ENCODE results near the gene B3GNT3. TPM values are rescaled to one million over a fixed set of nuclear protein-coding genes. Genes with fewer than 3 reads are reported as not detected.

The B3GNT3 gene
- total and polyA plus RNA-seq, 9 donors: 0.25 to 0.79 (median 0.37) TPM; not detected in 2

GRCh38 chr19:17805427-17805826, 10.5 kb downstream of the B3GNT3 start:
- 88 to 95% (median 92%) methylated on average over 4 of the region's 4 CpGs for WGBS, 3 donors
- no peak for DNase-seq
- Histone ChIP-seq H3K27ac (no peak overlapping the region), H3K4me3 (no peak overlapping the region), H3K4me1 (ENCODE audit: insufficient read depth) (no peaks in the 10 kb centered on the region), H3K36me3 (no peaks in the 10 kb centered on the region), H3K27me3 (no peaks in the 10 kb centered on the region), H3K9me3 (no peaks in the 10 kb centered on the region)
- intact Hi-C loops (cut with DNase I): no loop called here
- TF ChIP-seq, protein P1, sequence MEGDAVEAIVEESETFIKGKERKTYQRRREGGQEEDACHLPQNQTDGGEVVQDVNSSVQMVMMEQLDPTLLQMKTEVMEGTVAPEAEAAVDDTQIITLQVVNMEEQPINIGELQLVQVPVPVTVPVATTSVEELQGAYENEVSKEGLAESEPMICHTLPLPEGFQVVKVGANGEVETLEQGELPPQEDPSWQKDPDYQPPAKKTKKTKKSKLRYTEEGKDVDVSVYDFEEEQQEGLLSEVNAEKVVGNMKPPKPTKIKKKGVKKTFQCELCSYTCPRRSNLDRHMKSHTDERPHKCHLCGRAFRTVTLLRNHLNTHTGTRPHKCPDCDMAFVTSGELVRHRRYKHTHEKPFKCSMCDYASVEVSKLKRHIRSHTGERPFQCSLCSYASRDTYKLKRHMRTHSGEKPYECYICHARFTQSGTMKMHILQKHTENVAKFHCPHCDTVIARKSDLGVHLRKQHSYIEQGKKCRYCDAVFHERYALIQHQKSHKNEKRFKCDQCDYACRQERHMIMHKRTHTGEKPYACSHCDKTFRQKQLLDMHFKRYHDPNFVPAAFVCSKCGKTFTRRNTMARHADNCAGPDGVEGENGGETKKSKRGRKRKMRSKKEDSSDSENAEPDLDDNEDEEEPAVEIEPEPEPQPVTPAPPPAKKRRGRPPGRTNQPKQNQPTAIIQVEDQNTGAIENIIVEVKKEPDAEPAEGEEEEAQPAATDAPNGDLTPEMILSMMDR (IDR thresholded peaks at IDR 0.05): no peak
- TF ChIP-seq EP300 (IDR thresholded peaks at IDR 0.05) (no peak), POLR2A (IDR thresholded peaks at IDR 0.05) (no peak)

DNA sequence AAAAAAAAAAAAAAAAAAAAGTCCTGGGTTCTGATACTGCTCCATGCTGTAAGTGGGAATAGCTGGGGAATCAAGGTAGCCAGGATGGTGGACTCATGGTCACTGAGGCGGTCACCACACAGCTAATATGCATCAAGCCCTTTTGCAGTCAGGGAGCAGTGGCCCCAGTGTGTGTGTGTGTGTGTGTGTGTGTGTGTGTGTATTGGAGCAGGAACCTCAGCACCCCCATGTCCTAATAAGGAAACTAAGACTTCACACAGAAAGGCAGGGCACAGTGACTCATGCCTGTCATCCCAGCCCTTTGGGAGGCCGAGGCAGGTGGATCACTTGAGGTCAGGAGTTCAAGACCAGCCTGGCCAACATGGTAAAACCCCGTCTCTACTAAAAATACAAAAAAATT, 12.0 kb downstream of the B3GNT3 start:
- Histone ChIP-seq H3K27me3 (no peaks in the 10 kb centered on the region), H3K27ac (no peak overlapping the region), H3K4me1 (ENCODE audit: insufficient read depth) (no peaks in the 10 kb centered on the region), H3K36me3 (no peaks in the 10 kb centered on the region), H3K9me3 (no peaks in the 10 kb centered on the region), H3K4me3 (no peak overlapping the region)
- intact Hi-C loops (cut with DNase I): no loop called here
- TF ChIP-seq, protein P1 (IDR thresholded peaks at IDR 0.05): no peak
- TF ChIP-seq EP300 (IDR thresholded peaks at IDR 0.05) (no peak), POLR2A (IDR thresholded peaks at IDR 0.05) (no peak)
- no peak for DNase-seq
- WGBS, 3 donors: 75 to 78% (median 76%) methylated on average over 3 of the region's 3 CpGs

DNA sequence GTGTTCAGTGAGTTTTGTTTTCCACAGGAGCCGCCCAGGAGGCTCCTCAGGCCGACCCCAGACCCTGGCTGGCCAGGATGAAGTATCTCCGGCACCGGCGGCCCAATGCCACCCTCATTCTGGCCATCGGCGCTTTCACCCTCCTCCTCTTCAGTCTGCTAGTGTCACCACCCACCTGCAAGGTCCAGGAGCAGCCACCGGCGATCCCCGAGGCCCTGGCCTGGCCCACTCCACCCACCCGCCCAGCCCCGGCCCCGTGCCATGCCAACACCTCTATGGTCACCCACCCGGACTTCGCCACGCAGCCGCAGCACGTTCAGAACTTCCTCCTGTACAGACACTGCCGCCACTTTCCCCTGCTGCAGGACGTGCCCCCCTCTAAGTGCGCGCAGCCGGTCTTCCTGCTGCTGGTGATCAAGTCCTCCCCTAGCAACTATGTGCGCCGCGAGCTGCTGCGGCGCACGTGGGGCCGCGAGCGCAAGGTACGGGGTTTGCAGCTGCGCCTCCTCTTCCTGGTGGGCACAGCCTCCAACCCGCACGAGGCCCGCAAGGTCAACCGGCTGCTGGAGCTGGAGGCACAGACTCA, 12.9 kb downstream of the B3GNT3 start:
- Histone ChIP-seq H3K27me3 (no peaks in the 10 kb centered on the region), H3K4me3 (no peak overlapping the region), H3K9me3 (no peaks in the 10 kb centered on the region), H3K4me1 (ENCODE audit: insufficient read depth) (no peaks in the 10 kb centered on the region), H3K27ac (no peak overlapping the region), H3K36me3 (no peaks in the 10 kb centered on the region)
- no peak for DNase-seq
- WGBS, 3 donors: 67 to 78% (median 76%) methylated on average over 38 of the region's 38 CpGs
- TF ChIP-seq, protein P1 (IDR thresholded peaks at IDR 0.05): no peak
- no peak for TF ChIP-seq EP300 (IDR thresholded peaks at IDR 0.05)
- TF ChIP-seq POLR2A (IDR thresholded peaks at IDR 0.05): no peak
- intact Hi-C loops (cut with DNase I): no loop called here

DNA sequence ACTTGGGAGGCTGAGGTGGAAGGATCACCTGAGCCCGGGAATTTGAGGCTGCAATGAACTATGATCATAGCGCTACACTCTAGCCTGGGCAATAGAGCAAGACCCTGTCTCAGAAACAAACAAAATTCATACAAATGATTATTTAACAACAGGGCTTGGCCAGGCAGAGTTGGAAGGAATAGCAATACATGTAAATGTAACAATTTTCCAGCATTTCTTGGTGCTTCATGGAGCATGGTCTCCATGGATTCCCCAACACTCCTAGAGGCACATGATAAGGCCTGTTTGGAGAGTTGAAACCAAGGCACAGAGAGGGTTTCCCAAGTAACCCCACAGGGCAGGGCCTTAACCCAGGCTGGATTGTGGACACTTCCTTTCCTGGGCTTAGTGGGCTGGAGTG, 16.2 kb downstream of the B3GNT3 start:
- no peaks in the 10 kb centered on the region for H3K27me3 ChIP-seq
- TF ChIP-seq, protein P1 (IDR thresholded peaks at IDR 0.05): no peak
- TF ChIP-seq EP300 (IDR thresholded peaks at IDR 0.05): no peak
- TF ChIP-seq POLR2A (IDR thresholded peaks at IDR 0.05): no peak
- H3K36me3 ChIP-seq: no peaks in the 10 kb centered on the region
- no peak overlapping the region for H3K4me3 ChIP-seq
- 91 to 98% (median 96%) methylated on average over 2 of the region's 2 CpGs for WGBS, 3 donors
- DNase-seq: no peak
- intact Hi-C loops (cut with DNase I): no loop called here
- no peaks in the 10 kb centered on the region for H3K4me1 ChIP-seq (ENCODE audit: insufficient read depth)
- no peak overlapping the region for H3K27ac ChIP-seq
- no peaks in the 10 kb centered on the region for H3K9me3 ChIP-seq

Data from ovary (tissue), 9 donors.